Small intestine (tissue), 16 donors: ENCODE results near the gene MTRR. TPM values are rescaled to one million over a fixed set of nuclear protein-coding genes. Genes with fewer than 3 reads are reported as not detected.

Experiments used
- DNase-seq, 2 donors: peaks; one replicate each; pipeline versions ENCODE4 v3.0.0 to v3.0.0-alpha.2; 2013
- FAIRE-seq: peaks from 2 replicates; lab custom pipeline; 2012; peaks lifted over from hg19 to GRCh38; lab: Jason Lieb, UNC
- H3K27ac ChIP-seq, 3 donors: one replicate each; pipeline ENCODE4 v1.5.1; 2013; ENCODE audit warnings: low read length in 2 of 3, mild to moderate bottlenecking in 2 of 3, control low read depth in 1 of 3, inconsistent platforms in 1 of 3, low read depth in 1 of 3, moderate library complexity in 1 of 3
- H3K27me3 ChIP-seq, 3 donors: one replicate each; pipeline ENCODE4 v1.6.1; 2013; ENCODE audit warnings: low read length in 3 of 3, inconsistent platforms in 1 of 3; ENCODE audit not compliant: control insufficient read depth in 3 of 3, insufficient read depth in 3 of 3
- H3K36me3 ChIP-seq, 3 donors: one replicate each; pipeline ENCODE4 v1.6.1; 2013; ENCODE audit warnings: low read length in 3 of 3, inconsistent platforms in 1 of 3, low read depth in 1 of 3, mild to moderate bottlenecking in 1 of 3, moderate library complexity in 1 of 3; ENCODE audit not compliant: control insufficient read depth in 3 of 3, insufficient read depth in 2 of 3
- H3K4me1 ChIP-seq, 3 donors: one replicate each; pipeline ENCODE4 v1.6.1; 2013; ENCODE audit warnings: low read length in 2 of 3, inconsistent platforms in 1 of 3, low read depth in 1 of 3, mild to moderate bottlenecking in 1 of 3, moderate library complexity in 1 of 3; ENCODE audit not compliant: control insufficient read depth in 3 of 3, insufficient read depth in 2 of 3
- H3K4me3 ChIP-seq, 3 donors: one replicate each; pipeline ENCODE4 v1.5.1; 2013; ENCODE audit warnings: low read length in 3 of 3, control low read depth in 1 of 3, inconsistent platforms in 1 of 3, low read depth in 1 of 3, mild to moderate bottlenecking in 1 of 3, moderate library complexity in 1 of 3
- H3K9me3 ChIP-seq, 2 donors: one replicate each; pipeline ENCODE4 v1.6.1; 2013; ENCODE audit warnings: low read depth in 1 of 2, low read length in 1 of 2; ENCODE audit not compliant: control insufficient read depth in 2 of 2, insufficient read depth in 1 of 2
- WGBS, 3 donors: extraction: QIAGEN DNeasy Blood & Tissue Kit; methylation state at CpG; one replicate each; pipeline ENCODE4 v1.1.7; 2013; 5-methylcytosine and 5-hydroxymethylcytosine counted together
- long read RNA-seq, 10 donors: transcript quantifications; one replicate each; lab custom pipeline, GENCODE V29; 2026
- polyA plus RNA-seq, 4 donors: library from polyadenylated mRNA; stranded (reverse) in 3 of 4; unstranded in 1 of 4; fragments of 200-250 nt in 3 of 4; fragments of 120-200 nt in 1 of 4; gene quantifications; one replicate each; pipeline versions ENCODE4 v1.2.1 to v1.2.3, GENCODE V29; 2013
- donor health status: healthy with polysubstance abuse.
- donor health status: control.
- donor health status: control.
- donor health status: Bipolar disorder and iron deficiency.
- donor health status: healthy.

MTRR gene
- polyA plus RNA-seq, result 10 to 100 TPM; 14.1 to 45.4 (median 19.1) TPM
- long read RNA-seq, donor 1, partial matches to known transcripts, result 0 of 3 reads
- long read RNA-seq, donor 1, other reads (novel, unspliced or antisense), result 0 of 3 reads
- long read RNA-seq, donor 2, result 0 reads
- long read RNA-seq, donor 3, partial matches to known transcripts, result 10 of 16 reads
- long read RNA-seq, donor 3, other reads (novel, unspliced or antisense), result 5 of 16 reads
- long read RNA-seq, donor 4, result 0 reads
- long read RNA-seq, donor 5, result 0 reads
- long read RNA-seq, donor 6, partial matches to known transcripts, result 0 of 3 reads
- long read RNA-seq, donor 6, other reads (novel, unspliced or antisense), result 0 of 3 reads
- long read RNA-seq, donor 7, partial matches to known transcripts, result 0 of 2 reads
- long read RNA-seq, donor 7, other reads (novel, unspliced or antisense), result 0 of 2 reads
- long read RNA-seq, donor 8, result 0 reads
- long read RNA-seq, donor 9, partial matches to known transcripts, result 0 of 1 reads
- long read RNA-seq, donor 9, other reads (novel, unspliced or antisense), result 0 of 1 reads
- long read RNA-seq, donor 10, partial matches to known transcripts, result 0 of 1 reads
- long read RNA-seq, donor 10, other reads (novel, unspliced or antisense), result 0 of 1 reads

DNA sequence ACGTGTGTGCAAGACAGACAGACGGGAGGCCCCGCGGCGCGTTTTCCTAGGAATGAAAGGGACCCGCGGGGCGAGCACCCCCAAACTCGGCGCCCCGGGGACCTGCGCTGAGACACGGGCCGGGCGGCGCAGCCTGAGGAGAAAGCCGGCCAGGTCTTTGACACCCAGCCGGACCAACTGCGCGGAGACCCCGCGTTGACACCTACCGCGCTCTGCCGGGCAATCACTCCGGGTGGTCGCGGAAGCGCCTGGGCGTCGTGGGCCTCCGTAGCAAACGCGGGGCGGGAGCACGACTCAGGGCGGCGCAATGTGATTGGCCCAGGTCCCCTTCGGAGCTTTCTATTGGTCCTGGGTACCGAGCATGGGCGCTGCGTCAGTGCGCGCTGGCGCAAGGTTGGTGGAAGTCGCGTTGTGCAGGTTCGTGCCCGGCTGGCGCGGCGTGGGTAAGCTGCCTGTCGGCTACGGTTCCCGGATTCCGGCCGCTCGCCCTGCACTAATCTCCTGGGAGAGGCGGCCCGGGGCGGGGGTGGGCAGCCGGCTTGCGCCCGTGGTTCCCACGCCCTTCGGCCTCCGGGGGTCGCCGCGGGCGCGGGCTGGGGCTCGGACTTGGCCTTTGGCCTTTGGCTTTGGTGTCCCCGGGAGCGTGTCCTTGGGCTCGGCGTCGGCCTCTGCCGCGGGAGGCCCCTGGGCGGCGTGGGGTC lies at the start of gene MTRR, which contains the start of gene FASTKD3:
TSS of gene MTRR (plus strand) at position 376 of the 701 bp plus-strand sequence. CDS start 1,647 bp downstream, outside the sequence.
TSS of gene FASTKD3 (minus strand) at position 259 of the 701 bp plus-strand sequence. CDS start 948 bp downstream, outside the sequence.
- DNase-seq (peak; percentile 94 to 95), FAIRE-seq (no peak)
- H3K4me3 ChIP-seq, result peak within 1 kb of the TSS; percentile 83 to 91 (median 91)
- WGBS, 3 donors, result 0 to 1% (median 0%) methylated on average over 74 to 83 of the region's 83 CpGs
- H3K36me3 ChIP-seq, result peaks cover 2 to 8% (median 2%) of the 10 kb centered on the region in 3 donors
- peak within 1 kb of the TSS; percentile 49 to 88 (median 68) for H3K27ac ChIP-seq
- H3K27me3 ChIP-seq, result no peaks in the 10 kb centered on the region
- peaks cover 7 to 24% (median 11%) of the 10 kb centered on the region in 3 donors for H3K4me1 ChIP-seq
- no peaks in the 10 kb centered on the region for H3K9me3 ChIP-seq

DNA sequence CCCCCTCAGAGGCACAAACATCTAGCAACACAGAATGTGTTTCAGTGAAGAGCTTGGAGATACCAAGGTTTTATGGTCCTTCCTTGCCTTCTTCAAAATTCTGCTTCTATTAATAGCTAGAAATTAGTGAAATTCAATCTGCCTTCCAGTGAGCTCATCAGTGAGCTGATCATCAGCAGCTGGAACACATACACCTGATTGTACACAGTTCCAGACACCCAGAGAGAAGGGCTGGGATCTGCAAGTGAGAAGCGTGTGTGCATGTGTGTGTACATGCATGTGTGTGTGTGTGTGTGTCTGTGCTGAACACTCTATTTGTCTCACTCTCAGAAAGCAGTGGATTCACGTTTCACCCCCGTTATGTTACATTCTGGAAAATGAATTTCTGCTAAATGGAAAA lies 46.5 kb upstream of the MTRR start:
- H3K4me1 ChIP-seq, result no peaks in the 10 kb centered on the region
- H3K27ac ChIP-seq, result no peak overlapping the region
- DNase-seq, result no peak
- WGBS, 3 donors, result 51 to 65% (median 51%) methylated on average over 3 of the region's 3 CpGs
- no peaks in the 10 kb centered on the region for H3K9me3 ChIP-seq
- no peak for FAIRE-seq
- no peak overlapping the region for H3K4me3 ChIP-seq
- no peaks in the 10 kb centered on the region for H3K27me3 ChIP-seq
- peaks cover 0 to 17% (median 0%) of the 10 kb centered on the region in 3 donors for H3K36me3 ChIP-seq

DNA sequence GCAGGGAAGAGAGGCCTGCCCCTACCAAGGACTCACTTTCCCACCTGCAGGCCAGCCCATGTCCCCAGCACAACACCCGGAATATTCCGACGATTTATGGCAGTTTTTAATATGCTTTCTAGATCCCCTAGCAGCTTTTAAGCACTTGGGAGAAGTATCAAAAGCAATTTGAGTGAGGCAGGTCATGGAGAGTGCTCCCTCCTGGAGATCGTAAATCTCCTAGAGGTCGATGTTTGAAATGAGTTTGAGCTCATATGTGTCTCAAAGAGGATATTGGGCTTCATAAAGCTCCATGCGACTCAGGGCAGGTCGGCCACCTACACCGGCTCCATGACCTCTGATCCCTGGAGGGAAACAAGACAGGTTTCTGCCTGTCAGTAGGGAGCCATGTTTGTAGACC lies 45.4 kb upstream of the MTRR start:
- H3K27me3 ChIP-seq, result no peaks in the 10 kb centered on the region
- FAIRE-seq (no peak), DNase-seq (no peak)
- 57 to 65% (median 63%) methylated on average over 8 of the region's 8 CpGs for WGBS, 3 donors
- H3K27ac ChIP-seq, result no peak overlapping the region
- peaks cover 0 to 17% (median 0%) of the 10 kb centered on the region in 3 donors for H3K36me3 ChIP-seq
- H3K4me1 ChIP-seq, result no peaks in the 10 kb centered on the region
- no peak overlapping the region for H3K4me3 ChIP-seq
- H3K9me3 ChIP-seq, result no peaks in the 10 kb centered on the region

DNA sequence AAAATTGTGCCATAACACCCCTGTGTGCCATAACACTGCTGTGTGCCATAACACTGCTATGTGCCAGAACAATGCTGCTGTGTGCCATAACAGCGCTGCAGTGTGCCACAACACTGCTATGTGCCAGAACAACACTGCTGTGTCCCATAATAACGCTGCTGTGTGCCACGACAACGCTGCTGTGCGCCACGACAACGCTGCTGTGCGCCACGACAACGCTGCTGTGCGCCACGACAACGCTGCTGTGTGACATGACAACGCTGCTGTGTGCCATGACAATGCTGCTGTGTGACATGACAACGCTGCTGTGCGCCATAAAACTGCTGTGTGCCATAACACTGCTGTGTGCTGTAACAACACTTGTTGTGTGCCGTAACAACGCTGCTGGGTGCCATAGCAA lies 44.0 kb upstream of the MTRR start:
- Histone ChIP-seq H3K9me3 (no peaks in the 10 kb centered on the region), H3K27me3 (no peaks in the 10 kb centered on the region), H3K36me3 (peaks cover 0 to 17% (median 0%) of the 10 kb centered on the region in 3 donors), H3K4me1 (no peaks in the 10 kb centered on the region), H3K4me3 (no peak overlapping the region), H3K27ac (no peak overlapping the region)
- WGBS, 3 donors, result 80 to 93% (median 83%) methylated on average over 18 of the region's 18 CpGs
- no peak for FAIRE-seq
- peak in 1 of 2 donors; percentile 3 for DNase-seq

GRCh38 chr5:7825630-7826029 lies 43.3 kb upstream of the MTRR start:
- no peak overlapping the region for H3K4me3 ChIP-seq
- DNase-seq, result no peak
- H3K4me1 ChIP-seq, result no peaks in the 10 kb centered on the region
- H3K27me3 ChIP-seq, result no peaks in the 10 kb centered on the region
- WGBS, 3 donors, result 87 to 90% (median 88%) methylated on average over 11 of the region's 11 CpGs
- H3K27ac ChIP-seq, result no peak overlapping the region
- FAIRE-seq, result no peak
- H3K9me3 ChIP-seq, result no peaks in the 10 kb centered on the region
- H3K36me3 ChIP-seq, result peaks cover 0 to 17% (median 0%) of the 10 kb centered on the region in 3 donors

GRCh38 chr5:7827610-7828009 lies 41.3 kb upstream of the MTRR start:
- Histone ChIP-seq H3K27ac (no peak overlapping the region), H3K36me3 (peaks cover 0 to 14% (median 0%) of the 10 kb centered on the region in 3 donors), H3K9me3 (no peaks in the 10 kb centered on the region), H3K4me3 (no peak overlapping the region), H3K27me3 (no peaks in the 10 kb centered on the region), H3K4me1 (no peaks in the 10 kb centered on the region)
- 80 to 82% (median 82%) methylated on average over 6 of the region's 6 CpGs for WGBS, 3 donors
- DNase-seq, result no peak
- FAIRE-seq, result no peak

GRCh38 chr5:7828269-7828668 lies 40.7 kb upstream of the MTRR start:
- Histone ChIP-seq H3K4me3 (no peak overlapping the region), H3K4me1 (no peaks in the 10 kb centered on the region), H3K27me3 (no peaks in the 10 kb centered on the region), H3K27ac (no peak overlapping the region), H3K36me3 (peaks cover 0 to 14% (median 0%) of the 10 kb centered on the region in 3 donors), H3K9me3 (no peaks in the 10 kb centered on the region)
- no peak for FAIRE-seq
- DNase-seq, result peak in 1 of 2 donors; percentile 77
- 14 to 71% (median 30%) methylated on average over 10 of the region's 10 CpGs for WGBS, 3 donors

GRCh38 chr5:7834982-7835381 lies 34.0 kb upstream of the MTRR start:
- H3K9me3 ChIP-seq, result peaks cover 0 to 3% of the 10 kb centered on the region in 2 donors
- H3K27ac ChIP-seq, result no peak overlapping the region
- DNase-seq (no peak), FAIRE-seq (no peak)
- H3K36me3 ChIP-seq, result no peaks in the 10 kb centered on the region
- no peaks in the 10 kb centered on the region for H3K4me1 ChIP-seq
- no peak overlapping the region for H3K4me3 ChIP-seq
- 81 to 84% (median 81%) methylated on average over 4 of the region's 4 CpGs for WGBS, 3 donors
- peaks cover 0 to 3% (median 0%) of the 10 kb centered on the region in 3 donors for H3K27me3 ChIP-seq
